ENCODE data around the gene SINHCAF. TPM values are rescaled to one million over a fixed set of nuclear protein-coding genes. Genes with fewer than 3 reads are reported as not detected.

Gene SINHCAF
- total RNA-seq, 1 donor from 2014 or later, result 176 TPM

GRCh38 chr12:31233061-31233730 lies 92.8 kb downstream of the SINHCAF start:
- H3K4me3 Mint-ChIP-seq, result no peak overlapping the region
- TF ChIP-seq CTCF (conservative IDR thresholded peaks at IDR 0.05), result no peak
- no peaks in the 10 kb centered on the region for H3K9me3 Mint-ChIP-seq
- no peaks in the 10 kb centered on the region for H3K36me3 Mint-ChIP-seq (ENCODE audit: low read depth)
- no peak for DNase-seq (ENCODE audit: low read depth, low spot score)
- H3K27ac Mint-ChIP-seq (ENCODE audit: unreplicated experiment), result no peak overlapping the region
- H3K4me1 Mint-ChIP-seq, result peaks cover 16% of the 10 kb centered on the region
- H3K27me3 Mint-ChIP-seq (ENCODE audit: low read depth), result peaks cover 24% of the 10 kb centered on the region

- no peaks in the 10 kb centered on the region for H3K9me3 Mint-ChIP-seq
- no peaks in the 10 kb centered on the region for H3K36me3 Mint-ChIP-seq (ENCODE audit: low read depth)
- no peak for TF ChIP-seq CTCF (conservative IDR thresholded peaks at IDR 0.05)
- H3K27me3 Mint-ChIP-seq (ENCODE audit: low read depth), result peaks cover 17% of the 10 kb centered on the region
- no peak overlapping the region for H3K4me3 Mint-ChIP-seq
- no peak for DNase-seq (ENCODE audit: low read depth, low spot score)
- H3K27ac Mint-ChIP-seq (ENCODE audit: unreplicated experiment), result no peak overlapping the region
- peaks cover 16% of the 10 kb centered on the region for H3K4me1 Mint-ChIP-seq
Measured at GRCh38 chr12:31232361-31232965, 93.5 kb downstream of the SINHCAF start.

DNA sequence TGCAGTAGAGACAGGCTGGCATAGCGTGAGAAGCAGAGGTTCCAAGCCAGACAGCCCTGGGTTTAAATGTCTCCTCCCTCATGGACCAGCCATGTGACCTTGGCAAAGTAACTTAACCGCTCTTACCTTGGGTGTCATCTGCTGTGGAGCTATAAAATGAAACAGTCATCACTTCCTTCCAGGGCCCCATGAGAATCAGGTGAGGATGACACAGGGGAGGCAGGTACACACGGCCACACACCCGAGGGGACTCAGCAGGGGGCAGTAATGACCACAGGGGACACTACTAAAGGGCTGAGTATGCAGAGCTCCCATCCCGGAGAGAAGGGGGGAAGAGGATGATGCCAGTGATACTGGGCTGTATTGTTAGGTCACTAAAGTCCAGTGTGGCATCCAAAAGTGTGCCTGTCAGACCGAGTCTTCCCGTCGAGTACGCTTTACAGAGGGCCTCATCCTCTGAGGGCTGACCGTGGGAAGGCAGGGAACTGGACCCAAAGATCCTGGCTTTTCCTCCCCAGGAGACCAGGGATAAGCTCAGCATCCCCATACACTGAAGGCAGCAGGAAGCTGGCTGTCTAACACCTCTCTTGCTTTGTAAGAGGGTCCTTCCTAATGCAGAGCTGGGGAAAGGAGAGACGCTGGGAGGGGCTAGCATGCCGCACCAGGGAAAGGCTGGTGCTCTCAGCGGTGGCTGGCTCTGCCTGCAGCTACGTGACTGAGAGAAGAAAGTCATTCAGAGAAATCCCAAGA lies 94.2 kb downstream of the SINHCAF start:
- Mint-ChIP-seq H3K36me3 (ENCODE audit: low read depth) (no peaks in the 10 kb centered on the region), H3K27me3 (ENCODE audit: low read depth) (peaks cover 12% of the 10 kb centered on the region), H3K27ac (ENCODE audit: unreplicated experiment) (no peak overlapping the region), H3K4me3 (no peak overlapping the region), H3K4me1 (peaks cover 16% of the 10 kb centered on the region), H3K9me3 (no peaks in the 10 kb centered on the region)
- TF ChIP-seq CTCF (conservative IDR thresholded peaks at IDR 0.05), result no peak
- DNase-seq (ENCODE audit: low read depth, low spot score), result no peak

Measured in neural crest cell (in vitro differentiated cells).